Measurements from ENCODE around the gene TBX19. TPM values are rescaled to one million over a fixed set of nuclear protein-coding genes. Genes with fewer than 3 reads are reported as not detected.
A peak's percentile ranks its signal among the peaks of the same experiment; 100 is the strongest.

The TBX19 gene
- total RNA-seq, 1 experiment from 2014 or later = 0.36 TPM

GRCh38 chr1:168264296-168264695 lies 16.4 kb upstream of the TBX19 start:
- CTCF ChIA-PET = no interaction called here
- no peak overlapping the region for H3K9ac ChIP-seq (ENCODE audit: low read length)
- DNase-seq (no peak), ATAC-seq (no peak)
- H3K27me3 ChIP-seq (ENCODE audit: low read length) = no peaks in the 10 kb centered on the region
- no peak overlapping the region for H2AFZ ChIP-seq (ENCODE audit: low read length)
- H3K9me3 ChIP-seq (ENCODE audit: low read length) = no peaks in the 10 kb centered on the region
- POLR2A ChIA-PET (ENCODE audit: unreplicated experiment) = no interaction called here
- no peaks in the 10 kb centered on the region for H3K79me2 ChIP-seq (ENCODE audit: low read length)
- no peak overlapping the region for H3K4me2 ChIP-seq (ENCODE audit: low read length)
- no peaks in the 10 kb centered on the region for H3K9me2 ChIP-seq (replicated peaks; ENCODE audit: low read length)
- no peaks in the 10 kb centered on the region; the same call in 1 of the 2 replicates for H3K36me3 ChIP-seq (ENCODE audit: low read depth, low read length)
- H3K4me3 ChIP-seq (ENCODE audit: low read length) = no peak overlapping the region
- H3K4me1 ChIP-seq (ENCODE audit: insufficient read depth, low read length) = peaks cover 21% of the 10 kb centered on the region
- no TSS peak for BruUV-seq (replicated peaks)
- intact Hi-C loops (cut with micrococcal nuclease) = no loop called here
- H3F3A ChIP-seq (ENCODE audit: low read length, unreplicated experiment) = no peaks in the 10 kb centered on the region
- TF ChIP-seq EZH2phosphoT487 (IDR thresholded peaks at IDR 0.05; ENCODE audit: borderline replicate concordance, low read length) = no peak
- H4K20me1 ChIP-seq (ENCODE audit: low read length) = no peaks in the 10 kb centered on the region; the same call in 1 of the 2 replicates
- H3K27ac ChIP-seq (ENCODE audit: low read length) = no peak overlapping the region

GRCh38 chr1:168265596-168265995 lies 15.1 kb upstream of the TBX19 start:
- Histone ChIP-seq H3K4me2 (ENCODE audit: low read length) (no peak overlapping the region), H3K79me2 (ENCODE audit: low read length) (no peaks in the 10 kb centered on the region), H2AFZ (ENCODE audit: low read length) (no peak overlapping the region), H3K9me2 (replicated peaks; ENCODE audit: low read length) (no peaks in the 10 kb centered on the region), H3F3A (ENCODE audit: low read length, unreplicated experiment) (no peaks in the 10 kb centered on the region), H3K4me3 (ENCODE audit: low read length) (no peak overlapping the region), H3K9me3 (ENCODE audit: low read length) (no peaks in the 10 kb centered on the region), H3K9ac (ENCODE audit: low read length) (no peak overlapping the region), H3K36me3 (ENCODE audit: low read depth, low read length) (no peaks in the 10 kb centered on the region; the same call in 1 of the 2 replicates), H3K27me3 (ENCODE audit: low read length) (no peaks in the 10 kb centered on the region), H3K4me1 (ENCODE audit: insufficient read depth, low read length) (peaks cover 21% of the 10 kb centered on the region), H3K27ac (ENCODE audit: low read length) (no peak overlapping the region), H4K20me1 (ENCODE audit: low read length) (no peaks in the 10 kb centered on the region; the same call in 1 of the 2 replicates)
- ChIA-PET CTCF (no interaction called here), POLR2A (ENCODE audit: unreplicated experiment) (no interaction called here)
- no peak for ATAC-seq
- no peak for DNase-seq
- no TSS peak for BruUV-seq (replicated peaks)
- intact Hi-C loops (cut with micrococcal nuclease) = no loop called here
- TF ChIP-seq EZH2phosphoT487 (IDR thresholded peaks at IDR 0.05; ENCODE audit: borderline replicate concordance, low read length) (no peak), EZH2 (IDR thresholded peaks at IDR 0.05; ENCODE audit: low read length, unreplicated experiment) (no peak), CTCF (conservative IDR thresholded peaks at IDR 0.05; ENCODE audit: low read depth, low read length) (no peak)

- DNase-seq = peak; percentile 81
- TF ChIP-seq EZH2 (IDR thresholded peaks at IDR 0.05; ENCODE audit: low read length, unreplicated experiment) (no peak), CTCF (conservative IDR thresholded peaks at IDR 0.05; ENCODE audit: low read depth, low read length) (no peak), EZH2phosphoT487 (IDR thresholded peaks at IDR 0.05; ENCODE audit: borderline replicate concordance, low read length) (no peak)
- H3K4me2 ChIP-seq (ENCODE audit: low read length) = no peak overlapping the region
- H3K27ac ChIP-seq (ENCODE audit: low read length) = no peak overlapping the region
- no peaks in the 10 kb centered on the region for H3K79me2 ChIP-seq (ENCODE audit: low read length)
- H3K36me3 ChIP-seq (ENCODE audit: low read depth, low read length) = no peaks in the 10 kb centered on the region; the same call in 1 of the 2 replicates
- ChIA-PET CTCF (no interaction called here), POLR2A (ENCODE audit: unreplicated experiment) (no interaction called here)
- no peaks in the 10 kb centered on the region; the same call in 1 of the 2 replicates for H4K20me1 ChIP-seq (ENCODE audit: low read length)
- no peak overlapping the region for H3K9ac ChIP-seq (ENCODE audit: low read length)
- no peaks in the 10 kb centered on the region for H3K27me3 ChIP-seq (ENCODE audit: low read length)
- intact Hi-C loops (cut with micrococcal nuclease) = no loop called here
- no peaks in the 10 kb centered on the region for H3F3A ChIP-seq (ENCODE audit: low read length, unreplicated experiment)
- H2AFZ ChIP-seq (ENCODE audit: low read length) = no peak overlapping the region
- H3K4me3 ChIP-seq (ENCODE audit: low read length) = no peak overlapping the region
- peak; percentile 50; the same call in 1 of the 2 replicates for ATAC-seq
- no TSS peak for BruUV-seq (replicated peaks)
- H3K4me1 ChIP-seq (ENCODE audit: insufficient read depth, low read length) = peaks cover 15% of the 10 kb centered on the region
- H3K9me3 ChIP-seq (ENCODE audit: low read length) = no peaks in the 10 kb centered on the region
- no peaks in the 10 kb centered on the region for H3K9me2 ChIP-seq (replicated peaks; ENCODE audit: low read length)
Measured at GRCh38 chr1:168266644-168267186, 14.0 kb upstream of the TBX19 start.

Data from PC-3 (cell line).